ENCODE data around the gene PAPPA. TPM values are rescaled to one million over a fixed set of nuclear protein-coding genes. Genes with fewer than 3 reads are reported as not detected.

PAPPA gene
- total RNA-seq, 1 experiment from 2014 or later = 7.0 TPM

DNA sequence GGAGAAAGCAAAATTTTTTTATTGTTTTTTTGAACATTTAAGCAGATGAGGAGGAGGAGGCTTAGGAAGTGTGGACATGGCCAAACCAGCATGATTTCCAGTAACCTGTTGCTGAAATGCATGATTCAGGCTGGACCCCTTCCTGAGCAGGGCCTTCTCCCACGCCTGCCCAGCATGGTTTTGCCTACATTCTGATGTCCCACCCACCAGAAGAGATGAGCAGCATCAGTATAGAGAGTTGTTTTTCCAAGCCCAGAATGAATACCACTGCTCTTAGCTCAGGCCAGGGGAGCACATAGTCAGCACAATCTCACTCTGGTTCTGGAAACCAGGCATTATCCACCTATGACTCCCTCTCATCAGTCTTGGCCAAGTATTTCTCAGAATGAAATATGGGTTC is 90.1 kb downstream of the PAPPA start:
- intact Hi-C loops (cut with micrococcal nuclease) = no loop called here
- H3K27ac Mint-ChIP-seq (ENCODE audit: low read depth, unreplicated experiment) = no peak overlapping the region
- no peak for TF ChIP-seq CTCF (IDR thresholded peaks at IDR 0.05; ENCODE audit: unreplicated experiment)
- no peaks in the 10 kb centered on the region for H3K27me3 Mint-ChIP-seq (ENCODE audit: insufficient read depth, unreplicated experiment)
- ChIA-PET POLR2A (no interaction called here), CTCF (interaction anchor here (0.6 kb wide), 1 partner anchor 14 kb away, joined by 3 read pairs; no protein-coding TSS in a partner anchor)
- H3K4me1 Mint-ChIP-seq (ENCODE audit: insufficient read depth, unreplicated experiment) = peaks cover 5% of the 10 kb centered on the region
- no TSS peak for BruUV-seq (replicated peaks)
- H3K36me3 Mint-ChIP-seq (ENCODE audit: insufficient read depth, unreplicated experiment) = peaks cover 10% of the 10 kb centered on the region
- no peak for DNase-seq (ENCODE audit: unreplicated experiment)
- no peaks in the 10 kb centered on the region for H3K9me3 Mint-ChIP-seq (ENCODE audit: unreplicated experiment)
- H3K4me3 Mint-ChIP-seq (ENCODE audit: unreplicated experiment) = no peak overlapping the region

GRCh38 chr9:116247284-116247683 is 93.7 kb downstream of the PAPPA start:
- Mint-ChIP-seq H3K27me3 (ENCODE audit: insufficient read depth, unreplicated experiment) (no peaks in the 10 kb centered on the region), H3K9me3 (ENCODE audit: unreplicated experiment) (no peaks in the 10 kb centered on the region), H3K36me3 (ENCODE audit: insufficient read depth, unreplicated experiment) (no peaks in the 10 kb centered on the region), H3K4me3 (ENCODE audit: unreplicated experiment) (no peak overlapping the region), H3K27ac (ENCODE audit: low read depth, unreplicated experiment) (no peak overlapping the region), H3K4me1 (ENCODE audit: insufficient read depth, unreplicated experiment) (no peaks in the 10 kb centered on the region)
- BruUV-seq (replicated peaks) = no TSS peak
- TF ChIP-seq CTCF (IDR thresholded peaks at IDR 0.05; ENCODE audit: unreplicated experiment) = no peak
- no peak for DNase-seq (ENCODE audit: unreplicated experiment)
- ChIA-PET CTCF (no interaction called here), POLR2A (no interaction called here)
- intact Hi-C loops (cut with micrococcal nuclease) = no loop called here

GRCh38 chr9:116247791-116248374 is 94.3 kb downstream of the PAPPA start:
- DNase-seq (ENCODE audit: unreplicated experiment) = no peak
- POLR2A ChIA-PET = interaction anchor here (0.6 to 1.2 kb wide), 2 partner anchors 13 to 25 kb away, joined by 3 to 4 read pairs; no protein-coding TSS in a partner anchor
- H3K27ac Mint-ChIP-seq (ENCODE audit: low read depth, unreplicated experiment) = no peak overlapping the region
- BruUV-seq (replicated peaks) = no TSS peak
- intact Hi-C loops (cut with micrococcal nuclease) = no loop called here
- no peaks in the 10 kb centered on the region for H3K27me3 Mint-ChIP-seq (ENCODE audit: insufficient read depth, unreplicated experiment)
- H3K4me1 Mint-ChIP-seq (ENCODE audit: insufficient read depth, unreplicated experiment) = no peaks in the 10 kb centered on the region
- TF ChIP-seq CTCF (IDR thresholded peaks at IDR 0.05; ENCODE audit: unreplicated experiment) = no peak
- H3K9me3 Mint-ChIP-seq (ENCODE audit: unreplicated experiment) = no peaks in the 10 kb centered on the region
- no peaks in the 10 kb centered on the region for H3K36me3 Mint-ChIP-seq (ENCODE audit: insufficient read depth, unreplicated experiment)
- CTCF ChIA-PET = interaction anchor here (1.2 kb wide), 2 partner anchors 10 to 246 kb away, joined by 3 read pairs; no protein-coding TSS in a partner anchor
- no peak overlapping the region for H3K4me3 Mint-ChIP-seq (ENCODE audit: unreplicated experiment)

GRCh38 chr9:116250891-116251290 is 97.3 kb downstream of the PAPPA start:
- no peak for TF ChIP-seq CTCF (IDR thresholded peaks at IDR 0.05; ENCODE audit: unreplicated experiment)

More at GRCh38 chr9:116250891-116251290, 97.3 kb downstream of the PAPPA start:
- POLR2A ChIA-PET = interaction anchor here (1.1 kb wide), 1 partner anchor 29 kb away, joined by 3 read pairs; no protein-coding TSS in a partner anchor
- H3K27me3 Mint-ChIP-seq (ENCODE audit: insufficient read depth, unreplicated experiment) = no peaks in the 10 kb centered on the region
- peaks cover 5% of the 10 kb centered on the region for H3K36me3 Mint-ChIP-seq (ENCODE audit: insufficient read depth, unreplicated experiment)
- CTCF ChIA-PET = no interaction called here
- BruUV-seq (replicated peaks) = no TSS peak
- H3K27ac Mint-ChIP-seq (ENCODE audit: low read depth, unreplicated experiment) = no peak overlapping the region
- DNase-seq (ENCODE audit: unreplicated experiment) = no peak
- no peaks in the 10 kb centered on the region for H3K4me1 Mint-ChIP-seq (ENCODE audit: insufficient read depth, unreplicated experiment)
- no peak overlapping the region for H3K4me3 Mint-ChIP-seq (ENCODE audit: unreplicated experiment)
- intact Hi-C loops (cut with micrococcal nuclease) = no loop called here
- H3K9me3 Mint-ChIP-seq (ENCODE audit: unreplicated experiment) = no peaks in the 10 kb centered on the region
